ENCODE measurements around the gene SERF2.
"Not testable (repeated sequence)": the region's sequence is repeated elsewhere in the genome, so short reads cannot be mapped to it uniquely, and the experiment has no call there.

The SERF2 gene

GRCh38 chr15:43799209-43799944 lies 7.3 kb downstream of the SERF2 start:
- DNase-seq (ENCODE audit: low read depth, low spot score), result no peak
- Histone ChIP-seq H3K9ac (ENCODE audit: insufficient read length) (no peak overlapping the region), H3K27ac (0 out of 2 replicates have a peak overlapping the region, but pooled peaks have one; percentile 52), H3K4me3 (no peak overlapping the region), H3K36me3 (ENCODE audit: insufficient read depth, low read length) (peaks cover 76% of the 10 kb centered on the region), H3K9me3 (ENCODE audit: low read depth, low read length) (no peaks in the 10 kb centered on the region)
- TF ChIP-seq EZH2 (IDR thresholded peaks at IDR 0.05) (no peak), POLR2AphosphoS5 (IDR thresholded peaks at IDR 0.05; ENCODE audit: borderline replicate concordance, low read depth, low read length) (0 out of 2 replicates have a peak, but pooled peaks have one; percentile 15), FOXP2 (optimal IDR thresholded peaks at IDR 0.05; ENCODE audit: control extremely low read depth, extremely low read length, insufficient read depth) (no peak)

DNA sequence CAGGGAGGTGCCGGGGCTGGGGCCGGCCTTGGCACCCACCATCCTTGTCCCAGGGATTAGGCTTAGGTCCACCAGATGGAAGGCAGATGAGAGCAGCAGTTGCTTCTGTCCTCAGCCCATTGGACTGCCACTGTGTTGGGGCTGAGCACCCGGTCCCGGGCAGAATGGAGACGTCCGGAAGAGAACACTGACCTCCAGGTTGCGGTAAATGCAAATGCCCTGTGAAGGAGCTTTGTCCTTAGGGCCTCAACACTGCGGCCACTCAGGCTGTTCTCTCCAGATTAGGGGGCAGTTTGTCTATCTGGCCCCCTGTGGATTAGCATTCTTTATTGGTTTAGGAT lies 7.8 kb downstream of the SERF2 start, which contains the start of gene SERINC4:
TSS of gene SERINC4 (minus strand) at position 276 of the 341 bp plus-strand sequence. CDS start at position 42, 234 bp downstream.
- TF ChIP-seq EZH2 (IDR thresholded peaks at IDR 0.05), result no peak
- TF ChIP-seq POLR2AphosphoS5 (IDR thresholded peaks at IDR 0.05; ENCODE audit: borderline replicate concordance, low read depth, low read length), result no peak
- TF ChIP-seq FOXP2 (optimal IDR thresholded peaks at IDR 0.05; ENCODE audit: control extremely low read depth, extremely low read length, insufficient read depth), result no peak
- H3K27ac ChIP-seq, result peak within 1 kb of the TSS; percentile 65
- no peak for DNase-seq (ENCODE audit: low read depth, low spot score)
- H3K9me3 ChIP-seq (ENCODE audit: low read depth, low read length), result no peaks in the 10 kb centered on the region
- peak within 1 kb of the TSS; percentile 98 for H3K4me3 ChIP-seq
- peaks cover 76% of the 10 kb centered on the region for H3K36me3 ChIP-seq (ENCODE audit: insufficient read depth, low read length)
- H3K9ac ChIP-seq (ENCODE audit: insufficient read length), result peak within 1 kb of the TSS; percentile 91

DNA sequence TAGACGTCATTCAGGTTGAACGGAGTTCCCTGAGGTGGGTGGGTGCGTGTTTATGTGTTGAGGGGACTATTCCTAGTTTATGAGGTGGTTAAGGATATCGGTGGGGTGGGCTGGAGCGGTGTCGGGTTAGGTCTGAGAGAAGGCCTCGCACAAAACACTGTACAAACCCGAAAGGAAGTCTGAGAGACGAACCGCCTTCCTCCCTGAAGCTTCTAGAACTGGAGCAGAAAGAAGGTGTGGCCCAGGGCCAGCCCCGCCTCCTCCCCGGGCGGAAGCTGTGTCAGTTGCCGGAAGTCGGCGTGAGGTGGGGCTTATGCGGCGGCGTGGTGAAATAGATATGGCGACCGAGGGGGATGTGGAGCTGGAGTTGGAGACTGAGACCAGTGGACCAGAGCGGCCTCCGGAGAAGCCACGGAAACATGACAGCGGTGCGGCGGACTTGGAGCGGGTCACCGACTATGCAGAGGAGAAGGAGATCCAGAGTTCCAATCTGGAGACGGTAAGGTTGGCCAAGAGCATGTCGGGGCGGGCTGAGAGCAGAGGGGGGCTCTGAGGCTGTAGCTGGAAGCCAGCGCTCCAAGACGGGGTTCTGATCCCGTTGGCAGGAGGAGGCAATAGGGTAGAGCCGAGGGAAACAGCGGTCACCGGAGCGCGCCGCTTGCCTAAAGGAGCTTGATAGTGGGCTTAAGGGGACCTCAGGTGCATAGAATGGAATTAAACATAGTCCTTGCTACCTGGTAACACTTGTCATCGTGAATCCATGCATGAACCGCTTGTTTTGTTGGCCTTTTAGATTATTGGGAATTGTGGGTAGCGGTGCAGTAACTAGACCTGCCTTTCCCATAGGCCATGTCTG lies 8.4 kb downstream of the SERF2 start, which contains the start of gene HYPK:
TSS of gene HYPK (plus strand) at position 314 of the 856 bp plus-strand sequence. CDS start at position 338, 24 bp downstream.
- H3K9ac ChIP-seq (ENCODE audit: insufficient read length), result peak within 1 kb of the TSS; percentile 91
- peak within 1 kb of the TSS; percentile 98 for H3K4me3 ChIP-seq
- H3K9me3 ChIP-seq (ENCODE audit: low read depth, low read length), result no peaks in the 10 kb centered on the region
- peak; percentile 34 for DNase-seq (ENCODE audit: low read depth, low spot score)
- H3K27ac ChIP-seq, result peak within 1 kb of the TSS; percentile 65
- H3K36me3 ChIP-seq (ENCODE audit: insufficient read depth, low read length), result peaks cover 76% of the 10 kb centered on the region
- TF ChIP-seq POLR2AphosphoS5 (IDR thresholded peaks at IDR 0.05; ENCODE audit: borderline replicate concordance, low read depth, low read length) (peak; percentile 95), FOXP2 (optimal IDR thresholded peaks at IDR 0.05; ENCODE audit: control extremely low read depth, extremely low read length, insufficient read depth) (no peak), EZH2 (IDR thresholded peaks at IDR 0.05) (no peak)

DNA sequence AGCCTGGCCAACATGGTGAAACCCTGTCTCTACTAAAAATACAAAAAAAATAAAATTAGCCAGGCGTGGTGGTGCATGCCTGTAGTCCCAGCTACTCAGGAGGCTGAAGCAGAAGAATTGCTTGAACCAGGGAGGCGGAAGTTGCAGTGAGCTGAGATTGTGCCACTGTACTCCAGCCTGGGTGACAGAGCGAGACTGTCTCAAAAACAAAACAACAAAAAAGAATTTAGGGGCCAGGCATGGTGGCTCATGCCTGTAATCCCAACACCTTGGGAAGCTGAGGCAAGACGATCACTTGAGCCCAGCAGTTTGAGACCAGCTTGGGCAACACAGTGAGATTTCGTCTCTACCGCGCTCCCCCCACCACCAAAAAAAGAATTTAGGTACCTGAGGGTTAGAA lies 10.6 kb downstream of the SERF2 start:
- H3K9me3 ChIP-seq (ENCODE audit: low read depth, low read length); H3K27ac ChIP-seq; H3K9ac ChIP-seq (ENCODE audit: insufficient read length); DNase-seq (ENCODE audit: low read depth, low spot score); H3K4me3 ChIP-seq: not testable (repeated sequence)
- peaks cover 75% of the 10 kb centered on the region for H3K36me3 ChIP-seq (ENCODE audit: insufficient read depth, low read length)

DNA sequence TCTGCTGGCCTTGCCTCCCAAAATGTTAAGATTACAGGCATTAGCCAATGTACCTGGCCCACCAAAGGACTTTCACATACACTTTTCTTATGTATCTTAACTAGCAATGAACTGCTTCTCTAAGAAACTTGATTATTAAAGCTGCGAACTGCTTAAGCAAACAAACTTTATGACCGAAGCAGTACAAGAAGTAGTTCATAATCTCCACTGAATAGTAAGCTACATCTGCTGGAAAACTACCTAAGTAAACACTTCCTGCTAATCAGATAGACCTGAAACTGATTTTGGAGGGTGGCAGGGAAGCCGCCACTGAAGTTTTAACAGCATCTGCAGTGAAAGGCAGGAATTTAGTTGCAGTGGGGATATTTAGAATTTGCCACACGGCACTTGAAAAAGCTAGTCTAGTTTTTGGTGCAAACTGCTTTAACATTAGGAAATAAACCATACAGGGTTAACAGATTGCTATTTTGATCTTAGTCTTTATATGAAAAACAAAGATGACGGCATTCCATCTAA lies 16.4 kb downstream of the SERF2 start:
- Histone ChIP-seq H3K4me3 (no peak overlapping the region), H3K27ac (no peak overlapping the region), H3K36me3 (ENCODE audit: insufficient read depth, low read length) (peaks cover 92% of the 10 kb centered on the region), H3K9ac (ENCODE audit: insufficient read length) (no peak overlapping the region), H3K9me3 (ENCODE audit: low read depth, low read length) (no peaks in the 10 kb centered on the region)
- TF ChIP-seq FOXP2 (optimal IDR thresholded peaks at IDR 0.05; ENCODE audit: control extremely low read depth, extremely low read length, insufficient read depth) (no peak), EZH2 (IDR thresholded peaks at IDR 0.05) (no peak), POLR2AphosphoS5 (IDR thresholded peaks at IDR 0.05; ENCODE audit: borderline replicate concordance, low read depth, low read length) (no peak)
- no peak for DNase-seq (ENCODE audit: low read depth, low spot score)

DNA sequence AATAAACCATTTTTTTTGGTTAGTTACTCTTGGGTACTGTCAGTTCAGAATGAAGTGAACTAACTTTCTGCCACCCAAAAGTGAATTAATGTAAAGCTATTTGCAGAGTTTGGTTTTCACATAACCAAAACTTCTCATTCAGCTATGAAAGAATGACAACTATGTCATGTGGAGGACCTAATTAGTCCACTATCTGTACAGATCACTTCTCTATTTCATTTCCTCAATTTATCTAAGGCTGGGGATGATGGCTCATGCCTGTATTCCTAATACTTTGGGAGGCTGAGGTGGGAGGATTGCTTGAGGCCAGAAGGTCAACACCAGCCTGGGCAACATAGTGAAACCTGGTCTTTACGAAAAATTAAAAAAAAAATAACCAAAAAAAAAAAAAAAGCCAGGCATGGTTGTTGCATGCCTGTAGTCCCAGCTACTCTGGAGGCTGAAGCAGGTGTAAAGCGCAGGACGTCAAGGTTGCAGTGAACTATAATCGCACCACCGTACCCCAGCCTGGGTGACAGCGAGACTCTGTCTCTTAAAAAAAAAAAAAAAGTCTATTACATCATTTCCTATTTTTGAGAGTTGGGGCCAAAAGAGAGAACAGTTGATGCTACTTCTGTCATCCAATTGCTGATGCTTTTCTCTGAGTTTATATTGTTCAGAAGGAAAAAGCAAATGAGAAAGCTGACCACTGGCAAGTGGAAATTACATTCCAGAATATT lies 17.0 kb downstream of the SERF2 start:
- TF ChIP-seq POLR2AphosphoS5 (IDR thresholded peaks at IDR 0.05; ENCODE audit: borderline replicate concordance, low read depth, low read length) (no peak), FOXP2 (optimal IDR thresholded peaks at IDR 0.05; ENCODE audit: control extremely low read depth, extremely low read length, insufficient read depth) (no peak), EZH2 (IDR thresholded peaks at IDR 0.05) (no peak)
- no peak overlapping the region for H3K4me3 ChIP-seq
- H3K36me3 ChIP-seq (ENCODE audit: insufficient read depth, low read length), result peaks cover 94% of the 10 kb centered on the region
- 0 out of 2 replicates have a peak overlapping the region, but pooled peaks have one; percentile 7 for H3K27ac ChIP-seq
- no peaks in the 10 kb centered on the region for H3K9me3 ChIP-seq (ENCODE audit: low read depth, low read length)
- H3K9ac ChIP-seq (ENCODE audit: insufficient read length), result no peak overlapping the region
- DNase-seq (ENCODE audit: low read depth, low spot score), result no peak

GRCh38 chr15:43815064-43815463 lies 22.9 kb downstream of the SERF2 start:
- peaks cover 73% of the 10 kb centered on the region for H3K36me3 ChIP-seq (ENCODE audit: insufficient read depth, low read length)
- H3K9ac ChIP-seq (ENCODE audit: insufficient read length); H3K27ac ChIP-seq; H3K4me3 ChIP-seq; DNase-seq (ENCODE audit: low read depth, low spot score); H3K9me3 ChIP-seq (ENCODE audit: low read depth, low read length): not testable (repeated sequence)

DNA sequence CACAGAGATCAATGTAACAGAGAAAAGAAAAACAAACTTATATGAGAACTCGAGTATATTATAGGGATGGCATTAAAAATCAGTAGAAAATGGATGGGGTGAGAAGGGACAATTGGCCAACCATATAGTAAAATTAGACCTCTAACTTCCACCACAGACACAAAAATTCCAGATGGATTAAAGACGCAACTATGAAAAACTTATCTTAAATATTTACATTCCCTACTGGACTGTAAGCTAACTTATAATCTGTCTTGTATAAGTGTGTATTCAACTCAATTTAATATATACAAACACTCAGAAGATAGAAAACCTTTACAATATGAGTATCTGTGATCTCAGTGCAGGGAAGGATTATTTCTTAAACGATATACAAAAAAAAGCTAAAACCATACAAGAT lies 29.4 kb downstream of the SERF2 start:
- Histone ChIP-seq H3K36me3 (ENCODE audit: insufficient read depth, low read length) (peaks cover 33% of the 10 kb centered on the region), H3K9ac (ENCODE audit: insufficient read length) (no peak overlapping the region), H3K27ac (no peak overlapping the region), H3K4me3 (no peak overlapping the region), H3K9me3 (ENCODE audit: low read depth, low read length) (no peaks in the 10 kb centered on the region)
- TF ChIP-seq FOXP2 (optimal IDR thresholded peaks at IDR 0.05; ENCODE audit: control extremely low read depth, extremely low read length, insufficient read depth) (no peak), POLR2AphosphoS5 (IDR thresholded peaks at IDR 0.05; ENCODE audit: borderline replicate concordance, low read depth, low read length) (no peak), EZH2 (IDR thresholded peaks at IDR 0.05) (no peak)
- no peak for DNase-seq (ENCODE audit: low read depth, low spot score)
